AML-193 (cell line): ENCODE measurements around the gene SCUBE1.
"Not testable (repeated sequence)": the region's sequence is repeated elsewhere in the genome, so short reads cannot be mapped to it uniquely, and the experiment has no call there.

Experiments
- DNase-seq, 2 experiments: peaks; one replicate each; lab custom pipeline; 2025; lab: John Stamatoyannopoulos, UW

Gene SCUBE1

GRCh38 chr22:43301866-43302265, 41.3 kb downstream of the SCUBE1 start:
- DNase-seq = no peak

GRCh38 chr22:43300891-43301676, 42.1 kb downstream of the SCUBE1 start:
- no peak for DNase-seq

DNA sequence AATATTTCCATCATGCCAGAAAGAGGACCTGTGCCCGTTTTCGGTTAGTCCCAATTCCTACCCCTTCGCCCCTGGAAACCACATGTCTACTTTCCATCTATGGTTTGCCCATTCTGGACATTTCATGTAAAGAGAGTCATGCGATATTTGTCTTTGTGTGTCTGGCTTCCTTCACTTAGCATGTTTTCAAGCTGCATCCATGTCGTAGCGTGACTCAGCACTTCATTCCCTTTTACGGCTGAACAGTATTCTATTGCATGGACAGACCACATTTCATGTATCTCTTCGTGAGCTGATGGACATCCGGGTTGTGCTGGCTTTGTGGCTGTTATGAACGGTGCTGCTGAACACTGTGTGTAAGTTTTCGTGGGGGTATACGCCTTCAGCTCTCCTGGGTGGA, 43.4 kb downstream of the SCUBE1 start:
- DNase-seq = no peak

GRCh38 chr22:43298062-43298801, 44.9 kb downstream of the SCUBE1 start:
- no peak for DNase-seq

DNA sequence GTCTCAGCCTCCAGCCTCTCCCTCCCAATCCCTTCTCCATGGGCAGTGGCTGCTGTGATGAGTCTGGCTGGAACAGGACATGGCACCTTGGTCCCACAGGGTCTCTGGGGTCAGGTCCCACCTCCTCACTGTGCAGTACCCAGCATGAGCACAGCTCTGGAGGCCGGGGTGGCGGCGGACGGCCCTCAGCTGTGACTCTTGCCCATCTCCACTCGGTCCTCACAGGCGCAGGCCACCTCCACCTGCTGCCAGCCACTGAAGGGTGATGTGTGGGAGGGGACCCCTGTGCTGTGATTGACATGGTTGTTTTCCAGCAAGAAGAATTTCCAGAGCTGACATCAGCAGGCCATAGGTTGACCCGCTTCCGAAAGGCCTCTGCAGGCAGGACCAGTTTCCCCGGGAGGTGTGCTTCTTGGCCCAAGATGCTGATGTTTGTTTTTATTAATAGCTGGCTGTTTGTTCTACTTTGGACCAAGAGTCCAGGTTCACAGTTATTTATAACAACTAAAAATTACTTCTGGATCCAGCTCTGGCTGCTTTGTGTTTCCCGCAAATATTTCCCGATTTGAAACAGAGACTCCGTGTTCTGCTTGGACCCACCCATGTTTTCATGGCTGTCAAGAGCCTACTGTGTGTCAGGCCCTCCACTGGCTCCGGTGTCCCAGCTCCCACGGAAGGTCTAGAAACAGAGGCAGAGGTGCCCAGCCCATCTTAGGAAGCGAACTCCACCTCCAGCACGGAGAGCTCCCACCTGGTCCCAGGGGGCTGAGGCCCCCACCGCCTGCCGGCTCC, 45.7 kb downstream of the SCUBE1 start:
- no peak for DNase-seq

DNA sequence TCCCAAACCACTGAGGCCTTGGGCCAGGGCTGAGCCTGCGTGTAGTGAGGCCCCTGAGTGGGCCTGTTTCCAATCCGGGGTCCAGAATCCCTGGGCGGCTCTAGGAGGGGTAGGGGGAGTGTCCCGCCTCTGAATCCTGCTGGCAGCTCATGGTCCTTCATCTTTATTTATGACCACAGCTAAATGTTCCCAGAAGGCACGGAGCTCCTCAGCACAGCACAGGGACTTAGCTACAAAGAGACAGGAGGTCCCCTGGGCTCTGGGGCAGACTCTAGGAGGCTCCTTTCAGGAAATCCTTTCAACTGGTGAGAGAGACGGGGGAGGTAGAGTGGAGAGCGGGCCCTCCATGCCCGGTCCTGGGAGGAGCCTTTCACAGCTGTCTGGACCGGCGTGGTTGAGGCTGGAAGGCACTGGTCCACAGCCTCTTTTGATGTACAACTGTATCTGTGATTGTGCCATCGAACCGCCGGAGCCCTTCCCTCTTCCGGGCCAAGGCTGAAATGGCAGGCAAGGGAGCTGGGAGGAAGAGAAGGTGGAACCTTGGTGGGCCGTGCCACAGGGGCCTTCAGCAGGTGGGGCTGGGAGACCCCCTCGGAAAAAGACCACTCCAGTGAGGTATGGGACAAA, 46.8 kb downstream of the SCUBE1 start:
- DNase-seq = no peak

- no peak for DNase-seq
Observed at GRCh38 chr22:43295660-43296059, 47.5 kb downstream of the SCUBE1 start.

- no peak for DNase-seq
Observed at GRCh38 chr22:43295173-43295572, 48.0 kb downstream of the SCUBE1 start.

GRCh38 chr22:43293655-43294392, 49.3 kb downstream of the SCUBE1 start:
- no peak for DNase-seq

DNA sequence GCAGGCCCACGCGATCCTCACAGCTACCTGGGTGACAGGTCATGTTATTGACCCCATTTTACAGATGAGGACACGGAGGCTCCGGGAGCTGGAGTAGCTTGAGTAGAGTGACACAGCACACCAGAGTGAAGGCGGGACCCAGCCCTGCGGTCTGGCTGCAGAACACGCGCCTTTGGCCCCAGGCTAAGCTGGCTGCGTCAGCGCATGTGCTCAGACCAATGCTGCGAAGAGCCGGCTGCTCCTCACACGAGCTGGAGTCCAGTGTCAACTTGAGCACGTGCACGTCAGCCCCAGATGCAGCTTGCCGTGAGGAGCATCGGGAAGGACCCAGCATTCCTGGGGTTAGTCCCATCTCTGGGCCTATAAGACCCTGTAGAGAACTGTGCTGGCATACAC, 49.9 kb downstream of the SCUBE1 start:
- DNase-seq = no peak

DNA sequence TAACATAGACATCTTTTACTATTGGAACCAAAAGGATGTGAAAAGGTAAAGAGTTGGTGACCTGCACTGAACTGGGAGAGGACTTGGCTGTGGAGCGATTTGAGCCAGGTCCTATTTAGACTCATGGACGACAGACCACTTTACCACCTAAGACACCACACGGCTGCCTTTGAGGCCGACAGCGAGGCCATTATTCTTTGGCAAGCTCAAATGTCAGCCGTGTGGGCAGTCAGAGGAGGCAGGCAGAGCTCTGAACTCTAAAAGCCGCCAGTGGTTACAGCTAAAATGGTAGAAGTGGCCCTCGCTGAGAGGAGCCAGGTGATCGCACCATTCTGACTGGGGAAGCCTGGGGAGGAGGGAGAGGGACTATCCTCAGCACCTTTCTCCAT, 50.5 kb downstream of the SCUBE1 start:
- DNase-seq = no peak

DNA sequence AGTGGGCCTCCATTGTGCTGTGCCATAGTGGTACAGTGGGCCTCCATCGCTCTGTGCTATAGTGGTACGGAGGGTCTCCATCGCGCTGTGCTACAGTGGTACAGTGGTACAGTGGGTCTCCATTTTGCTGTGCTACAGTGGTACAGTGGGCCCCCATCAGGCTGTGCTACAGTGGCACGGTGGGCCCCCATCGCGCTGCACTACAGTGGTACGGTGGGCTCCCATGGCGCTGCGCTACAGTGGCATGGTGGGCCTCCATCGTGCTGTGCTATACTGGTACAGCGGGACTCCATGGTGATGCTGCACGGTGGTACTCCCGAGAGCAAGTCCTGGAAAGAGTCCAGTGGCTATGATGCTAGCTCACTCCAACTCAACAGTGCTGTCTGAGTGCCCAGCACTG, 51.8 kb downstream of the SCUBE1 start:
- no peak for DNase-seq

- DNase-seq = no peak
Observed at GRCh38 chr22:43289976-43290721, 53.0 kb downstream of the SCUBE1 start.

DNA sequence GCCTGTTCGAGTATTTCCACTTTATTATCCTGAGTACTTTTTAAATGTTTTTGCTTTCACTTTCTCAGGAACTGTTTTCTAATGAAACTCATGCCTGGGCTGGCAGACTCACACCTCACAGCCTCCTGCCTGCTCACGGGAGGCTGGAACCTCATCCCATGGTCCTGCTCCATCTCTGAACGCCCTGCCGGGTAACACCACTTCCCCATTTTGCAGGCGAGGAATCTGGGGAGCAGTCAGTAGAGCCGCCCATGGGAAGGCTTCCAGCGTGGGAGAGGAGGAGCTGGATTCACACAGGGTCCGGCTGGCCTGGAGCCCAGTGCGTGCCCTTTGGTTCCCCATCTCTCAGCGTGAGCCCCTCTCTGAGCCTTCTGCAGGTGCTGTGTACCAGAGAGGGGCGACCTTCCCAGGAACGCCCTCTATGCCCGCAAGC, 53.6 kb downstream of the SCUBE1 start:
- no peak for DNase-seq

DNA sequence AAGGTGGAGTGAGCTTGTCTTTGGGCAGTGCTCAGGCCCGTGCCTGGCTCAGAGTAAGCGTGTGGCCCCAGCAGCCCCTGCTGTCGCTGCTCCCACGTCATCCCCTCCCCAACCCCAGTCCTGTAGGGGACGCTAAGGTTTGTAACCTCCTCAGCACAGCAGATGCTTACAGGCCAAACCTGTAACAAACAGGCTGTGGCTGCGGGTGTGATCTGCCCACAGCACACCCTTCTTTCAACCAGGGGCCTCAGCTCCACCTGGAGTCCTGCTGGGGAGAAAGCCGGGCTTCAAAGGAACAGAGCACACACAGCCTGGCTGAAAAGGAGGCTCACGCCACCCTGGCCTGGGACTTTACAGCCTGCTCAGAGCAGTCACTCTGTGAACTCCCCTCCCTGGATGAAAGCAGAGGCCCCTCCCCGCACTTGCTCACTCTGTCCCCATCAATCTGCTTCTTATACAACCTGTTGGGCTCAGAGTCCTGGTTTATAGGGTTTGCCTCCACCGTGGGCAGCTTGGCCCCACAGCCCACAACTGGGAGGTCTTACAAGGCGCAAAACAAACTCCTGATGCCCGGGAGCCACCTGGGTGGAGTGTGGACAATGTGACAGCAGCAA, 54.3 kb downstream of the SCUBE1 start:
- no peak for DNase-seq

GRCh38 chr22:43288378-43288777, 54.8 kb downstream of the SCUBE1 start:
- no peak for DNase-seq

GRCh38 chr22:43287441-43287840, 55.7 kb downstream of the SCUBE1 start:
- DNase-seq = no peak

GRCh38 chr22:43281394-43281793, 61.8 kb downstream of the SCUBE1 start:
- no peak for DNase-seq

DNA sequence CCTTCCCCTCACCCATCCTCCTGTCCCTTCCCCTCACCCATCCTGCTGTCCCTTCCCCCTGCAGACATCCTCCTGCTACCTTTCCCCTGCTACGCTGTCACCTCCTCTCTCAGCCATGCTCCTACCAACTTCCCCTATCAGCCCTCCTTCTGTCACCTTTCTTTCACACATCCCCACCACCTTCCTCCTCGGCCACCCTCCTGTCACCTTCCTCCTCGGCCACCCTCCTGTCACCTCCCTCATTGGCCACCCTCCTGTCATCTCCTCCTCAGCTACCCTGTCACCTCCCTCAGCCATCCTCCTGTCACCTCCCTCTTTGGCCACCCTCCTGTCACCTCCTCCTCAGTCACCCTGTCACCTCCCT, 62.7 kb downstream of the SCUBE1 start:
- not testable (repeated sequence) for DNase-seq

GRCh38 chr22:43279867-43280522, 63.2 kb downstream of the SCUBE1 start:
- no peak for DNase-seq
